Measurements from ENCODE around the gene WIPI1.

Gene WIPI1

GRCh38 chr17:68431661-68432071 lies 25.6 kb downstream of the WIPI1 start:
- H3K4me3 ChIP-seq (ENCODE audit: low read length), result no peak overlapping the region
- H3K9ac ChIP-seq (ENCODE audit: low read length), result no peak overlapping the region
- H3K36me3 ChIP-seq (ENCODE audit: control insufficient read depth, insufficient read depth, low read length), result peaks cover 40% of the 10 kb centered on the region
- no peaks in the 10 kb centered on the region for H3K27me3 ChIP-seq (ENCODE audit: control insufficient read depth, insufficient read depth, low read length)
- H3K4me1 ChIP-seq (ENCODE audit: control insufficient read depth, insufficient read depth, low read length), result no peaks in the 10 kb centered on the region
- no peak overlapping the region for H3K27ac ChIP-seq (ENCODE audit: low read depth, low read length)

DNA sequence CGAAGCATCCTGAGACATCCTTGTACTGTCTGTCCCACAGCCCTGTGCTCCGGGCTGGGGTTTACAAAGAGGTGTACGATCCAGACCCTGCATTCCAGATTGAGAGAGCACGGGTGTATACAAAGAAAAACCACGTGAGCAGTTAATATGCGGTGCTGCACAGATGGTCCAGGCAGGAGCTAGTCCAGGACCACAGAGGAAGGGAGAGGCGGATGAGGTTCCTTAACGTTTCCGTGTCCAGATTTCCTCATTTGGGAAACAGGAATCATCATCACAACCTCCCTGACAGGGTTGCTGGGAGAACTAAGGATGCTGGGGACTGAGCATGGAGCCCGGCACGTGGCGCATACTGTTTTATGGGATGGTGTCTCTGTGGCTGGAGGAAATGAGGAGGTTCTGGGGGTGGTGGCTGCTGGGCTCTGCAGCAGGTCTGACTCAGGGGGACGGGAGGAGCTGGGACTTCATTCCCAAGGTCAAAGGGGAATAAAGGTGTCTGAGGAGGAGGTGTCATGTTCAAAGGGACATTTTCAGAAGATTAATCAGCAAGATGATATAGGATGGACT lies 26.2 kb downstream of the WIPI1 start:
- Histone ChIP-seq H3K27me3 (ENCODE audit: control insufficient read depth, insufficient read depth, low read length) (no peaks in the 10 kb centered on the region), H3K27ac (ENCODE audit: low read depth, low read length) (no peak overlapping the region), H3K36me3 (ENCODE audit: control insufficient read depth, insufficient read depth, low read length) (peaks cover 40% of the 10 kb centered on the region), H3K4me3 (ENCODE audit: low read length) (no peak overlapping the region), H3K9ac (ENCODE audit: low read length) (no peak overlapping the region), H3K4me1 (ENCODE audit: control insufficient read depth, insufficient read depth, low read length) (no peaks in the 10 kb centered on the region)

GRCh38 chr17:68429881-68430280 lies 27.4 kb downstream of the WIPI1 start:
- peaks cover 37% of the 10 kb centered on the region for H3K36me3 ChIP-seq (ENCODE audit: control insufficient read depth, insufficient read depth, low read length)
- no peaks in the 10 kb centered on the region for H3K4me1 ChIP-seq (ENCODE audit: control insufficient read depth, insufficient read depth, low read length)
- H3K27me3 ChIP-seq (ENCODE audit: control insufficient read depth, insufficient read depth, low read length), result no peaks in the 10 kb centered on the region
- H3K4me3 ChIP-seq (ENCODE audit: low read length), result no peak overlapping the region
- H3K27ac ChIP-seq (ENCODE audit: low read depth, low read length), result no peak overlapping the region
- no peak overlapping the region for H3K9ac ChIP-seq (ENCODE audit: low read length)

- H3K4me3 ChIP-seq (ENCODE audit: low read length), result no peak overlapping the region
- H3K27ac ChIP-seq (ENCODE audit: low read depth, low read length), result no peak overlapping the region
- H3K27me3 ChIP-seq (ENCODE audit: control insufficient read depth, insufficient read depth, low read length), result no peaks in the 10 kb centered on the region
- H3K36me3 ChIP-seq (ENCODE audit: control insufficient read depth, insufficient read depth, low read length), result peaks cover 28% of the 10 kb centered on the region
- H3K9ac ChIP-seq (ENCODE audit: low read length), result no peak overlapping the region
- no peaks in the 10 kb centered on the region for H3K4me1 ChIP-seq (ENCODE audit: control insufficient read depth, insufficient read depth, low read length)
Observed at GRCh38 chr17:68428498-68429172, 28.7 kb downstream of the WIPI1 start.

DNA sequence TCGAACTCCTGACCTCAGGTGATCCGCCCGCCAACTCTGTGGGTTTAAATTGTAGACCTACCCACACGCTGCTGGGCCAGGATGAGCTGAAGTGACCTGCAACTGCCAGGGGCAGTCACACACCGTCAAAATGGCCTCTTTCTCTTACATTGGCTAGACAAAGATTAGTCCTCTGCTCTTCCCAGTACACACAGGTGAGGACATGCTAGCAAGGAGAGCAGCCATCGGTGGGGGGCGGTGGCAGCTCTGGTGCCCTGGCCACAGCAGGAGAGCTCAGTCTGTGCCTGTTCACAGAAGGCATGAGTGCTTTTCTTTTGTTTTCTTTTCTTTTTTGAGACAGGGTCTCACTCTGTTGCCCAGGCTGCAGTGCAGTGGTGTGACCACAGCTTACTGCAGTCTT lies 29.7 kb downstream of the WIPI1 start:
- H3K27me3 ChIP-seq (ENCODE audit: control insufficient read depth, insufficient read depth, low read length), result no peaks in the 10 kb centered on the region
- no peak overlapping the region for H3K4me3 ChIP-seq (ENCODE audit: low read length)
- no peak overlapping the region for H3K9ac ChIP-seq (ENCODE audit: low read length)
- no peak overlapping the region for H3K27ac ChIP-seq (ENCODE audit: low read depth, low read length)
- H3K36me3 ChIP-seq (ENCODE audit: control insufficient read depth, insufficient read depth, low read length), result peaks cover 28% of the 10 kb centered on the region
- no peaks in the 10 kb centered on the region for H3K4me1 ChIP-seq (ENCODE audit: control insufficient read depth, insufficient read depth, low read length)

GRCh38 chr17:68425979-68426378 lies 31.3 kb downstream of the WIPI1 start:
- Histone ChIP-seq H3K36me3 (ENCODE audit: control insufficient read depth, insufficient read depth, low read length) (peaks cover 27% of the 10 kb centered on the region), H3K4me1 (ENCODE audit: control insufficient read depth, insufficient read depth, low read length) (no peaks in the 10 kb centered on the region), H3K9ac (ENCODE audit: low read length) (no peak overlapping the region), H3K27me3 (ENCODE audit: control insufficient read depth, insufficient read depth, low read length) (no peaks in the 10 kb centered on the region), H3K27ac (ENCODE audit: low read depth, low read length) (no peak overlapping the region), H3K4me3 (ENCODE audit: low read length) (no peak overlapping the region)

GRCh38 chr17:68424861-68425260 lies 32.4 kb downstream of the WIPI1 start:
- Histone ChIP-seq H3K4me3 (ENCODE audit: low read length) (no peak overlapping the region), H3K4me1 (ENCODE audit: control insufficient read depth, insufficient read depth, low read length) (no peaks in the 10 kb centered on the region), H3K27ac (ENCODE audit: low read depth, low read length) (no peak overlapping the region), H3K9ac (ENCODE audit: low read length) (no peak overlapping the region), H3K36me3 (ENCODE audit: control insufficient read depth, insufficient read depth, low read length) (peaks cover 23% of the 10 kb centered on the region), H3K27me3 (ENCODE audit: control insufficient read depth, insufficient read depth, low read length) (no peaks in the 10 kb centered on the region)

- Histone ChIP-seq H3K4me1 (ENCODE audit: control insufficient read depth, insufficient read depth, low read length) (no peaks in the 10 kb centered on the region), H3K4me3 (ENCODE audit: low read length) (no peak overlapping the region), H3K36me3 (ENCODE audit: control insufficient read depth, insufficient read depth, low read length) (peaks cover 22% of the 10 kb centered on the region), H3K27ac (ENCODE audit: low read depth, low read length) (no peak overlapping the region), H3K9ac (ENCODE audit: low read length) (no peak overlapping the region), H3K27me3 (ENCODE audit: control insufficient read depth, insufficient read depth, low read length) (no peaks in the 10 kb centered on the region)
Observed at GRCh38 chr17:68424203-68424602, 33.1 kb downstream of the WIPI1 start.

- Histone ChIP-seq H3K9ac (ENCODE audit: low read length) (no peak overlapping the region), H3K27me3 (ENCODE audit: control insufficient read depth, insufficient read depth, low read length) (no peaks in the 10 kb centered on the region), H3K36me3 (ENCODE audit: control insufficient read depth, insufficient read depth, low read length) (peaks cover 16% of the 10 kb centered on the region), H3K4me1 (ENCODE audit: control insufficient read depth, insufficient read depth, low read length) (no peaks in the 10 kb centered on the region), H3K4me3 (ENCODE audit: low read length) (no peak overlapping the region), H3K27ac (ENCODE audit: low read depth, low read length) (no peak overlapping the region)
Observed at GRCh38 chr17:68423251-68423650, 34.0 kb downstream of the WIPI1 start.

GRCh38 chr17:68422821-68423220 lies 34.5 kb downstream of the WIPI1 start:
- no peaks in the 10 kb centered on the region for H3K27me3 ChIP-seq (ENCODE audit: control insufficient read depth, insufficient read depth, low read length)
- no peaks in the 10 kb centered on the region for H3K4me1 ChIP-seq (ENCODE audit: control insufficient read depth, insufficient read depth, low read length)
- no peak overlapping the region for H3K9ac ChIP-seq (ENCODE audit: low read length)
- peaks cover 16% of the 10 kb centered on the region for H3K36me3 ChIP-seq (ENCODE audit: control insufficient read depth, insufficient read depth, low read length)
- no peak overlapping the region for H3K27ac ChIP-seq (ENCODE audit: low read depth, low read length)
- no peak overlapping the region for H3K4me3 ChIP-seq (ENCODE audit: low read length)

GRCh38 chr17:68421486-68421885 lies 35.8 kb downstream of the WIPI1 start:
- Histone ChIP-seq H3K4me1 (ENCODE audit: control insufficient read depth, insufficient read depth, low read length) (no peaks in the 10 kb centered on the region), H3K9ac (ENCODE audit: low read length) (no peak overlapping the region), H3K27me3 (ENCODE audit: control insufficient read depth, insufficient read depth, low read length) (no peaks in the 10 kb centered on the region), H3K36me3 (ENCODE audit: control insufficient read depth, insufficient read depth, low read length) (peaks cover 12% of the 10 kb centered on the region), H3K4me3 (ENCODE audit: low read length) (no peak overlapping the region), H3K27ac (ENCODE audit: low read depth, low read length) (no peak overlapping the region)

DNA sequence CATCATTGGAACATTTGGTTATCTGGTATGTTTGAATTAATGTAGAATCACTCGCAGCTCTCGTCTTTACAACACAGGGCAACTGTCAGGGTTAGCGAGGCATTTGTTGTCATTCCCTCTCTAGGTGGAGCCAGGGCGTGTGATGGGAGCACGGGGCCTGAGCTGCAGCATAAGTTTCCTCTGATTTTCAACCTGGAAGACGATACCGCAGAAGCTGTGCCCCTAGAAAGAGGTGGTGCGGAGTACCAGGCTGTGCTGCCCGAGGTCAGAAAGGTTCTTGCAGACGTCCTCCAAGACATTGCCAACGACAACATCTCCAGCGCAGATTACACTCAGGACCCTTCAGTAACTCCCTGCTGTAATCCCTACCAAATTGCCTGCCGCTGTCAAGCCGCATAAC lies 37.2 kb downstream of the WIPI1 start:
- Histone ChIP-seq H3K4me3 (ENCODE audit: low read length) (no peak overlapping the region), H3K4me1 (ENCODE audit: control insufficient read depth, insufficient read depth, low read length) (no peaks in the 10 kb centered on the region), H3K9ac (ENCODE audit: low read length) (no peak overlapping the region), H3K27me3 (ENCODE audit: control insufficient read depth, insufficient read depth, low read length) (no peaks in the 10 kb centered on the region), H3K36me3 (ENCODE audit: control insufficient read depth, insufficient read depth, low read length) (peaks cover 11% of the 10 kb centered on the region), H3K27ac (ENCODE audit: low read depth, low read length) (no peak overlapping the region)

DNA sequence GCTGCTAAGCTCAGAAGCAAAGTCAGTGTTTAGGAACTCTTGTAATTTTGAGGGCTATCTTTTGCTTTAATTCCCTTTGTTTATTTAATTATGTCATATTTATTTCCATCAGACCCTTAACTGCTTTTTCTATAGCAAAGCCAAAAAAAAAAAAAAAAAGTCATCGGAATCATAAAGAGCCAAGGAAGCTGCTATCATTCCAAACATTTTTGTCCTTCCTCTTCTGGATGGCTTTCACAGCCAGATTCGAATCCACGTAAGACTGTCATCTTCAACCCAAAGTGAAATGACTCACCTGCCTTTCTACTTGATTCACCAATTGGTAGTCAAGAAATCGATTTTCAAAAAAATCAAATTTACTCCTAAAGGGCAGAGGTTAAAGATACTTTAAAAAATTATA lies 38.4 kb downstream of the WIPI1 start:
- H3K27ac ChIP-seq (ENCODE audit: low read depth, low read length), result no peak overlapping the region
- no peak overlapping the region for H3K4me3 ChIP-seq (ENCODE audit: low read length)
- H3K9ac ChIP-seq (ENCODE audit: low read length), result no peak overlapping the region
- no peaks in the 10 kb centered on the region for H3K4me1 ChIP-seq (ENCODE audit: control insufficient read depth, insufficient read depth, low read length)
- peaks cover 10% of the 10 kb centered on the region for H3K36me3 ChIP-seq (ENCODE audit: control insufficient read depth, insufficient read depth, low read length)
- H3K27me3 ChIP-seq (ENCODE audit: control insufficient read depth, insufficient read depth, low read length), result no peaks in the 10 kb centered on the region
